ENCODE data around the gene MCF2L2.

The MCF2L2 gene

DNA sequence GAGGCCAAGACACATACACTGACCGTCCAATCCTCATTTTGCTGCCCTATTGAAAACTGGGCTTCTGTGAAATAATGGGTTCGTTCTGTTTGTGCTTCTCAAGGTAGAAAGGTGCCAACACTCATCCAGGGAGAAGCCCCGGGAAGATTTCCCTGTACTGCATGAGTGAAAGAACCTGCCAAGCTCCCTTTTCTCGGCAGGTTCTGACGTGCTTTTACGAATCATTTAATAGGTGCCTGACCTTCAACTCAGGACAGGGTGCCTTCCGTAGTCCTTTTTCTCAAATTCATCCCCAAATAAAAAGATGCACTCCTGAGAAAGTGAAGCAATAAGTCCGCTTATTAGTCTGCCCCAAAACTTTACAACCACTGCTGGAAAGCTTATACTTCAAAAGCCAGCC lies 111.1 kb downstream of the MCF2L2 start:
- DNase-seq = no peak

DNA sequence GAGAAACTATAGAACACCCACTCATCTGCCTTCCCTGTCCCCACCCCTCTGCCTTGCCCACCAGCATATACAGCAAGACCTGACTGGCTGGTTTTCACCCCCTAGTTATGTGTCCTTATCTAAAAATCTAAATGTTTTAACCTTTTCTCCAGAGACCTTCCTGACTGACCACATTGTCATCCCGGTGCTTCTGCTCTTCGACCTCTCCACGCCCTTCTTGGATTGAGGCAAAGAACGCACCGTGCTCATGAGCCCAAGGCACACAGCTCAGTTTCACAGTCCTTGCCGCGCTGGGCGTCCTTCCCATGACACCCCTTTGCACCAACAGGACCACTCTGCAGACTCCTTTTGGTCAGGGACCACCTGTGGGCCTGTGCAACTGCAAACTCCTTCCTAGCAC lies 112.7 kb downstream of the MCF2L2 start:
- no peak for DNase-seq

- no peak for DNase-seq
Observed at GRCh38 chr3:183313764-183314163, 114.7 kb downstream of the MCF2L2 start.

- no peak for DNase-seq
Observed at GRCh38 chr3:183313351-183313750, 115.1 kb downstream of the MCF2L2 start.

GRCh38 chr3:183312433-183312832 lies 116.0 kb downstream of the MCF2L2 start:
- no peak for DNase-seq

DNA sequence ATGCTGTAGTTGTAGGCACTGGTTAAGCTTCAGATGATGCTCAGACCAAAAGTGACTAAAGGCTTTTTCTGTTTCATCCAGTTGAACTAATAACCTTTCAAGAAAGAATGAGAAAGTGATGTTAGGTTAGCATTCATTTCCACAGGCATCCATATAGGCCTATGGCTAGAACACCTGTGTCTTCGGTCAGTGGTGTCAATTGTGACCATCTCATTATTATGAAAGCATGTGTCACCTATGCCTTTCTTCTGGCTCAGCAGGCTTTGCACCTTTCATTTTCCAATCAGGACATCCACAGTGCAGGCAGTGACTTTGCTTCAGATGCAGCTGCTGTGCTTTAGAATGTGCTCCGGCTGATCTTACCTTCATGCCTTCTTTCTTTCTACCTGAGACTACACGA lies 117.5 kb downstream of the MCF2L2 start:
- DNase-seq = no peak

GRCh38 chr3:183309276-183309675 lies 119.1 kb downstream of the MCF2L2 start:
- no peak for DNase-seq

DNA sequence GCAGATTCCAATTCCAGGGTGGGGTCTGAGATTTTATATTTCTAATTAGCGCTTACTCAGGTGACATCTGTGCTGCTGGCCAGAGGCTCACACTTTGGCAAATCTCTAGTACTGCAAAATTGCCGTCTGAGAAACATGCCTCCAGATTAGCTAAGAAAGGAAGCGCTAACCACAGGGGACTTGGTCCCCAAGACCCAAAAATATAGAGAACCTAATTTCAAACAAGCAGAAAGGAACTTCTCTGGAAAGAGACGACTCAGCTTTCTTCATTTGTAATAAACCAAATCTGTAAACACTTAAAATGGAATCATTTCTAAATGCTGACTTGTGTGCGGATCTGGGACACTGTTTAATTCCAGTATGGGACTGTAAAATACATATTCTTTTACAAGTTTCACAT lies 119.7 kb downstream of the MCF2L2 start:
- DNase-seq = no peak

DNA sequence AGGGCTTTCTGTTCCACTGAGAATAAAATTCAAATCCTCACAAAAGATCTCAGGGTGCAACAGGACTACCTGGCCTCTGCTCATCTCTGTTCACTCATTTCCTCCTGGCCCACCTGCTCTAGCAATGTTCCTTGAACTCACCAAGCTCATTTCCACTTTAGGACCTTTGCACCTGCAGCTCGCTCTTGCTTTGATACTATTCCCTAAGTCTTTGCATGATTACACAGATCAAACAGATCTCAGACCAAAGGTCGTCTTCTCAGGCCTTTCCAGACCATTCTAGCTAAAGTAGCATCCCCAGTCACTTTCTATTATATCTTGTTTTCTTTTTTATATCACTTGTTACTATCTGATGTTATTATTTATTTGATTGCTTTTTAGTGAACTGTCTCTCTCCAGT lies 120.7 kb downstream of the MCF2L2 start:
- DNase-seq = no peak

- DNase-seq = peak; percentile 29
Observed at GRCh38 chr3:183306798-183307671, 121.4 kb downstream of the MCF2L2 start.

DNA sequence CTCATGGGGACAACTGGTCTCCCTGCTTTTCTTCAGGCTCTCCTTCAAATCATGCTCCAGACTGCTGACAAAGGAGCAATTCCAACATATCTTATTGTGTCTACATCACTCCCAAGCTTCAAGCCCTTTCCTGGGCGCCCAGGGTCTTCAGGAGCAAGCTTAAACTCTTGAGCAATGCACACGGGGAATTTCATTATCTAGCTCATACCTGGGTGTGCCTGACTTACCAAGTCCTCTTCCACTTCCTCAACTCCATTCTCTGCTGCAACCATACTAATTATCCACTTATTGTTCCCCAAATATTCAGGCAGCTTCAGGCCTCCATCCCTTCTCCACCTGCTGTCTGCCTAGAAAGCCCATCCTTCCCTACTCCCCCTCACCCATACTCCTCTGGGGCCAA lies 124.7 kb downstream of the MCF2L2 start:
- DNase-seq = no peak

DNA sequence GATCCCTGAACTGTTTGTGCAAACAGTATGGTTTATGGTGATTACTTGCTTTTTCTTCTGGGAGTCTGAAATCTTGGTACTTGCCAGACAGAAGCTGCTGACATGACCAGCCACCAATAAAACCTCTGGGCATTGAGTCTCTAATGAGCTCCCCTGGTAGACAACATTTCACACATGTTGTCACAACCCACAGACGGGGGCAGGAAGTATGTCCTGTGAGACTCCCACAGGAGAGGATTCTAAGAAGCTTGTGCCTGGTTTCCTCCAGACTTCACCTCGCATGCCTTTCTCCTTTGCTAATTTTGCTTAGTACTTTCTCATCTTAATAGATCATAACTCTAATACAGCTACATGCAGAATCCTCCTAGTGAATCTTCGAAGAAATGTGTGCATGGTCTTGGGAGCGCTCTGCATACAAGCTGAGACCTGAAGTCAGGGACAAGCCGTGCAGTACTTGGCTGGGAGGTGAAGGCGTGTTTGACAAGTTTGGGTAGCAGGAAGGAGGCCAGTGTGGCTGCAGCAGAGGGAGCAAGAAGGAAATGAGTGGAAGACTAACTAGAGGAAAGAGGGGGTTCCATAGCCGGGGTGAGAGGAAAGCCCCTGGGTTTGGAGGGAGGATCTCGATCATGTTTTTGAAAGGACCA lies 126.4 kb downstream of the MCF2L2 start:
- DNase-seq = no peak

GRCh38 chr3:183300996-183301562 lies 127.3 kb downstream of the MCF2L2 start:
- DNase-seq = no peak

DNA sequence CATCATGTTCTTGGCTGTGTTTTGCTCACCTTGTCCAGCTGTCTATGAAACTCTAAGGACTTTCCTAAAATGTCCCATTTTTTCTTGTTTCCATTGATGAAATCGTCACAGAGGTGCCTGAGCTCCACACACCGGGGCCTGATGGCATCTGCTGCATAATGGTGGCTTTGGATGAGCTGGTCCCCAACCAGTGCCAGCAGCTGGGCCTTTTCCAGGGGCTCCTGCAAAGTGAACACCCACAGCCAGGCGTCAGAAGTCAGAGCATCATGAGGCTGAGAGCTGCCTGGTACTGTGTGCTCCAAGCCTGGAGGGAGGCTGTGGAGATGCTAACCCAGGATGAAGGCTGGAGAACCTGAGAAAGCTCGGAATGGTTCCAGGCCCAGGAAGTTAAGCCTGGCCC lies 128.4 kb downstream of the MCF2L2 start:
- no peak for DNase-seq

DNA sequence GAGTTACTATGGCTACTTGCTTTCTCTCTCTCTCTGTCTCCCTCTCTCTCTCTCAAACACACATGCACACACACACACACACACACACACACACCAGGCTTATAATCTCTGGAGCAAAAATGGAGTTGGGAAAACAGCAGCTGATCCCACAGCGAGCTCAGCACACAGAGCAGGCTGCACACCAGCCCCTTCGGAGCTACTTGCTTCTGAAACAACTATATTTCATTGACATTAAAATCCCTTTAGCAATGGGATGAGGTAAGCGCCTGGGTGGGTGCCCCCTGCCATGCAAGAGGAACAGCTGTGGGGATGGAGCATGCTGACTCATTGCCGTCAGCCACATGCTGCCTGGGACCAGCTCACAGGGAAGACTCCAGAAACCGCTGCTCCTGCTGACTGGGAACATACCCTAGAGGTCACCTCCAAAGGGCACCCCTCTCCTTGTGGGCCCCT lies 129.7 kb downstream of the MCF2L2 start:
- DNase-seq = no peak

- no peak for DNase-seq
Observed at GRCh38 chr3:183296944-183297343, 131.5 kb downstream of the MCF2L2 start.

- DNase-seq = no peak
Observed at GRCh38 chr3:183295211-183295610, 133.2 kb downstream of the MCF2L2 start.

GRCh38 chr3:183293966-183294365 lies 134.5 kb downstream of the MCF2L2 start:
- no peak for DNase-seq

GRCh38 chr3:183291497-183292031 lies 136.9 kb downstream of the MCF2L2 start:
- DNase-seq = no peak

- DNase-seq = no peak
Observed at GRCh38 chr3:183290216-183290615, 138.2 kb downstream of the MCF2L2 start.

DNA sequence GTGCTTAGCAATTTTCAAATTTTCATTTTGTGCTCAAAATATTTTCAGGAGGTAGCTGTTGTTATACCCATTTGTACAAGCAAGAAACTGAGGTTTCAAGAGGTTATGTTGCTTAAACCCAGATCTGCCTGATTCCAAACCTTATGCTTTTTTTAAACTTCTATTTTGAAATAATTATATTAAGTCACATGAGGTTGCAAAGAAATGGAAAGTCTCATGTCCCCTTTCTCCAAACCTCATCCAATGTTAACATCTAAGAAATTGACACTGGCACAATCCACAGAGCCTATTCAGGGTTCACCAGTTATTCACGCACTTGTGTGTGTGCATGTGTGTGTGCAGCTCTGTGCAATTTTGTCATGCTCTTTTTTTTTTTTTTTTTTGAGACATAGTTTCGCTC lies 140.3 kb downstream of the MCF2L2 start:
- DNase-seq = no peak

GRCh38 chr3:183287301-183287971 lies 141.0 kb downstream of the MCF2L2 start:
- DNase-seq = peak; percentile 25

DNA sequence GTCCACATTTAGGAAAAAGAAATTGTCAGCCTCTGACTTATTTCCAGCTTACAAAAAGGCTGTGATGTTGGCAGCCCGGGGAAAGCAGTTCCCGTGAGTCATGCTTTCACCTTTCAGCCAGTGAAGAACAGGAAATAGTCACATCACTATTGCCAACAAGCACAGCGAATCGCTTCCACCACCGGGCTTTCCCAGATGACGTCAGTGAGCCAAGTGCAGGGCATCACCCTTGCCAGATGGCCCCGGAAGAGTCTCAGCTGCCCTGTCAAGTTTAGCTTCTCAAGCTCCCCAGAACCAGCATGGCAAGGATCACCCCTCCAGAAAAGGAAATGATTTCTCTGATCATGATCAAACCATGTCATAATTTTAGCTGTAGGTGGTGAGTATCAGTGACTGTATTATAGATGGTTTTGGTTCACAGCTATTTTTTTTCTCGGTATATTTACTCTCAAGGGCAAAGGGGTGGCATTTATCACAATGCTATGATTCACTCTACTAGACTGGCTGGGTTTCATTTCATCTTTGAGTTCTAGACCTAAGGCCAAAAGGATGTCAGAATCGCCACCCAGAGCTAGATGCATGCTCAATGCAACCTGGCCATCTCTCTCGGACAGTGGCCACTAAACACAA lies 142.5 kb downstream of the MCF2L2 start:
- DNase-seq = peak; percentile 94

Data from CD4-positive, alpha-beta T cell treated with Interleukin-12 subunit alpha and Interleukin-12 subunit beta, for 1 hour (primary cell).